Measurements from ENCODE around the gene PLA1A. TPM values are rescaled to one million over a fixed set of nuclear protein-coding genes. Genes with fewer than 3 reads are reported as not detected.
"Not testable (repeated sequence)": the region's sequence is repeated elsewhere in the genome, so short reads cannot be mapped to it uniquely, and the experiment has no call there.

PLA1A gene
- total RNA-seq, 1 donor from 2014 or later = 0.52 TPM

- no peak for DNase-seq (ENCODE audit: low read depth)
- no peak overlapping the region for H3K4me3 ChIP-seq (ENCODE audit: low read depth, low read length)
- TF ChIP-seq, protein P1, sequence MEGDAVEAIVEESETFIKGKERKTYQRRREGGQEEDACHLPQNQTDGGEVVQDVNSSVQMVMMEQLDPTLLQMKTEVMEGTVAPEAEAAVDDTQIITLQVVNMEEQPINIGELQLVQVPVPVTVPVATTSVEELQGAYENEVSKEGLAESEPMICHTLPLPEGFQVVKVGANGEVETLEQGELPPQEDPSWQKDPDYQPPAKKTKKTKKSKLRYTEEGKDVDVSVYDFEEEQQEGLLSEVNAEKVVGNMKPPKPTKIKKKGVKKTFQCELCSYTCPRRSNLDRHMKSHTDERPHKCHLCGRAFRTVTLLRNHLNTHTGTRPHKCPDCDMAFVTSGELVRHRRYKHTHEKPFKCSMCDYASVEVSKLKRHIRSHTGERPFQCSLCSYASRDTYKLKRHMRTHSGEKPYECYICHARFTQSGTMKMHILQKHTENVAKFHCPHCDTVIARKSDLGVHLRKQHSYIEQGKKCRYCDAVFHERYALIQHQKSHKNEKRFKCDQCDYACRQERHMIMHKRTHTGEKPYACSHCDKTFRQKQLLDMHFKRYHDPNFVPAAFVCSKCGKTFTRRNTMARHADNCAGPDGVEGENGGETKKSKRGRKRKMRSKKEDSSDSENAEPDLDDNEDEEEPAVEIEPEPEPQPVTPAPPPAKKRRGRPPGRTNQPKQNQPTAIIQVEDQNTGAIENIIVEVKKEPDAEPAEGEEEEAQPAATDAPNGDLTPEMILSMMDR (conservative IDR thresholded peaks at IDR 0.05; ENCODE audit: low read depth, low read length) = no peak
These were observed 75.1 kb downstream of the PLA1A start for GRCh38 chr3:119672776-119673175.

DNA sequence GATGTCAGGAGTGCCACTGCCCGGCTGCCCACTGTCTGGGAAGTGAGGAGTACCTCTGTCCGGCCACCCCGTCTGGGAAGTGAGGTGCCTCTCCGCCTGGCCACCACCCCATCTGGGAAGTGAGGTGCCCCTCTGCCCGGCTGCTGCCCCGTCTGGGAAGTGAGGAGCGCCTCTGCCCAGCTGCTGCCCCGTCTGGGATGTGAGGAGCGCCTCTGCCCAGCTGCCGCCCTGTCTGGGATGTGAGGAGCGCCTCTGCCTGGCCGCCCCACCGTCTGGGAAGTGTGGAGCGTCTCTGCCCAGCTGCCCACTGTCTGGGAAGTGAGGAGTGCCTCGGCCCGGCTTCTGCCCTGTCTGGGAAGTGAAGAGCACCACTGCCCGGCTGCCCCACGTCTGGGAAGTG, 76.2 kb downstream of the PLA1A start:
- H3K4me3 ChIP-seq (ENCODE audit: low read depth, low read length) = no peak overlapping the region
- TF ChIP-seq, protein P1 (conservative IDR thresholded peaks at IDR 0.05; ENCODE audit: low read depth, low read length) = no peak

DNA sequence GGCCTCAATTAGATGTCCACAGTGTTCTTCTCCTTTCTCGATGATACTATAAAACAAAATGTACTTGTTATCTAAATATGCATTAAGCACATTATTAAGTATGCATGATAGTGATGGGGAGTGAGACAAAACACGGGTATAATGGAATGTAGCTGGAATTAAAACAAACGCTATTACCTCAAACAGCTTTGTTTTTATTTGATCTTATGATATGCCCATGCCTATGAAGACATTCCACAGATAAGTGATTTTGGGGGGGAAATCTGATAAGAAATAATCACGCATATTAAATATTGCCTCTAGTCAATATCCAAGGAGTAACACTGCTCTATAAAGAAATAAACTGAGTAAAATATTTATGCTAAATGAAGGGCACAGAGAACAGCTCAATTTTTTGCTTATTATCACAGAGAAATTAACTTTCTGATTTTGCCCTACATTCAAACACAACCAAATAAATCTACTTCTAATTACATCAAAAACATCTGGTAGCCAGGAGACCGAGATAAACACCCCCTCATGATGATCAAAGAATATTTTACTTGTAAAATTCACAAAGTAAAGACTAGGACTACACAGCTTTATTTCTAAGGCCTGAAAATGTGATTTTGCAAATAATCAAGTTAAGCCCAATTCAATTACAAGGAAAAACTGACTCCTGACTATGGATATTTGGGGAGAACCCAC, 77.6 kb downstream of the PLA1A start:
- TF ChIP-seq, protein P1 (conservative IDR thresholded peaks at IDR 0.05; ENCODE audit: low read depth, low read length) = no peak
- DNase-seq (ENCODE audit: low read depth) = no peak
- H3K4me3 ChIP-seq (ENCODE audit: low read depth, low read length) = peak overlapping the region; percentile 76

More for the DNA sequence above, 76.2 kb downstream of the PLA1A start:
- no peak for DNase-seq (ENCODE audit: low read depth)

GRCh38 chr3:119676020-119676419, 78.3 kb downstream of the PLA1A start:
- TF ChIP-seq, protein P1 (conservative IDR thresholded peaks at IDR 0.05; ENCODE audit: low read depth, low read length) = no peak
- no peak for DNase-seq (ENCODE audit: low read depth)
- H3K4me3 ChIP-seq (ENCODE audit: low read depth, low read length) = peak overlapping the region; percentile 76

- peak; percentile 73 for DNase-seq (ENCODE audit: low read depth)
- TF ChIP-seq, protein P1 (conservative IDR thresholded peaks at IDR 0.05; ENCODE audit: low read depth, low read length) = no peak
- H3K4me3 ChIP-seq (ENCODE audit: low read depth, low read length) = peak within 1 kb of the TSS; percentile 76
These were observed 79.3 kb downstream of the PLA1A start, which contains the start of gene COX17 for GRCh38 chr3:119676771-119677640. Gene COX17 (minus strand): TSS chr3:119677406. CDS start chr3:119677310, 96 bp downstream.

GRCh38 chr3:119677641-119677934, 79.9 kb downstream of the PLA1A start:
- TF ChIP-seq, protein P1 (conservative IDR thresholded peaks at IDR 0.05; ENCODE audit: low read depth, low read length) = no peak
- H3K4me3 ChIP-seq (ENCODE audit: low read depth, low read length) = peak overlapping the region; percentile 76

GRCh38 chr3:119678209-119678608, 80.5 kb downstream of the PLA1A start:
- not testable (repeated sequence) for DNase-seq (ENCODE audit: low read depth); H3K4me3 ChIP-seq (ENCODE audit: low read depth, low read length)

More at GRCh38 chr3:119677641-119677934, 79.9 kb downstream of the PLA1A start:
- no peak for DNase-seq (ENCODE audit: low read depth)
